Upper lobe of right lung (tissue), 1 donor: ENCODE data around the gene NUDT6. TPM values are rescaled to one million over a fixed set of nuclear protein-coding genes. Genes with fewer than 3 reads are reported as not detected.

Experiments
- ATAC-seq: fragments of 200-7000 bp; cut with Tn5 transposase; one replicate; pipeline ENCODE4 v1.9.1; 2020; ENCODE audit warnings: mild to moderate bottlenecking, moderate library complexity
- DNase-seq: peaks from one replicate; pipeline ENCODE4 v3.0.0-alpha.2; 2020
- H3K27ac ChIP-seq: fragments of 200-600 bp; one replicate; pipeline ENCODE4 v1.8.0; 2022
- H3K27me3 ChIP-seq: fragments of 200-600 bp; one replicate; pipeline ENCODE4 v1.8.0; 2022; ENCODE audit warnings: mild to moderate bottlenecking
- H3K36me3 ChIP-seq: fragments of 200-600 bp; one replicate; pipeline ENCODE4 v1.8.0; 2022
- H3K4me1 ChIP-seq: fragments of 200-600 bp; one replicate; pipeline ENCODE4 v1.8.0; 2022
- H3K4me3 ChIP-seq: fragments of 200-600 bp; one replicate; pipeline ENCODE4 v1.8.0; 2022; ENCODE audit warnings: mild to moderate bottlenecking
- H3K9me3 ChIP-seq: fragments of 200-600 bp; one replicate; pipeline ENCODE4 v1.8.0; 2022
- intact Hi-C: fragments of 100-400 bp; cut with DNase I; formaldehyde crosslinking; loops from one replicate; pipeline ENCODE4 v1.11.0; 2022
- long read RNA-seq: library from polyadenylated mRNA; unstranded; transcript quantifications from one replicate; pipeline ENCODE4 v2.0.0, GENCODE V29; 2021
- total RNA-seq: library from RNA; stranded (reverse); fragmentation: NEBNext Ultra II Directional; extraction: Animal tissue kit (Norgen Biotek cat#: 25700); gene quantifications from one replicate; pipeline ENCODE4 v1.2.1, GENCODE V29; 2021
- TF ChIP-seq, protein P1 (sequence below): fragments of 200-600 bp; IDR thresholded peaks from one replicate; pipeline ENCODE4 v1.8.0; 2022; ENCODE audit warnings: antibody characterized with exemption
- donor health status: DM: no; HTN: yes; CAD: no; lungs with severe emphysema.

NUDT6 gene, protein sequence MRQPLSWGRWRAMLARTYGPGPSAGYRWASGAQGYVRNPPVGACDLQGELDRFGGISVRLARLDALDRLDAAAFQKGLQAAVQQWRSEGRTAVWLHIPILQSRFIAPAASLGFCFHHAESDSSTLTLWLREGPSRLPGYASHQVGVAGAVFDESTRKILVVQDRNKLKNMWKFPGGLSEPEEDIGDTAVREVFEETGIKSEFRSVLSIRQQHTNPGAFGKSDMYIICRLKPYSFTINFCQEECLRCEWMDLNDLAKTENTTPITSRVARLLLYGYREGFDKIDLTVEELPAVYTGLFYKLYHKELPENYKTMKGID
- 3.8 TPM for total RNA-seq
- long read RNA-seq, partial matches to known transcripts, result 0 of 2 reads
- long read RNA-seq, other reads (novel, unspliced or antisense), result 0 of 2 reads

DNA sequence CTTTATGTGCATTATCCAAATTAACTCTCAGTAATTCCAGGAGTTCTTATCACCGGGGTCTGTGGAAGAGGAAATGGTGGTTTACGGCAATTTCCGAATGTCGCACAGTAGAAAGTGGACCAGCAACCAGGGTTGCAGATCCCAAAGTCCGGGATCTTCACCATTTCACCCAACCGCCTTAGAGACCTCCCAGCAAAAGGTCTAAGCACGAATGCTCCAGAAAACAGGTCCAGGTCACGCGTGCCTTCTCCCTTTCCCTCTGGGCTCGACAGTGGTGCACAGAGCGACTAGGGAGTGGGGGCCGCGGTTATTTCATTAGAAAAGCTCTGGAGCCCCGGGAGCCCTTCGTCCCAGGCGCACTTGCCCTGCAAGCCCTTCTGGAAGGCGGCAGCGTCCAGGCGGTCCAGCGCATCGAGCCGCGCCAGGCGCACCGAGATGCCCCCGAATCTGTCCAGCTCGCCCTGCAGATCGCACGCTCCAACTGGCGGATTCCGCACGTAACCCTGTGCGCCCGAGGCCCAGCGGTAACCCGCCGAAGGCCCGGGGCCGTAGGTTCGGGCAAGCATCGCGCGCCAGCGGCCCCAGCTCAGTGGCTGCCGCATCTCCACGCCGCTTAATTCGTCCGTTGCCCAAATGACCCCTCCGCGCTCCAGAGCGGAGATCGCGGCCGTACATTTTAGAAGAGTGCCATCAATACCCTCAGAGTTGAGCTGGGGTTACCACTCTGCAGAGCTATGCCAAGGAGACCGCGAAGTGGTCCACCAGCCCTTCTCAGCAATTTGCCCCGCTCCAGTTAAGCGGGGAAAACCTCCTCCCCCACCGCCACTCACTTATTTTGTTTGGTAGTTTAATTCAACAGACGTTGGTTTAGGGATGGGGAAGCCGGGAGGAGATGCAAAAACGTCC lies at the start of gene NUDT6:
NUDT6 (minus strand) TSS at position 627 of the 906 bp plus-strand sequence; CDS start at position 602, 25 bp downstream.
- peaks cover 14% of the 10 kb centered on the region for H3K4me1 ChIP-seq
- no peaks in the 10 kb centered on the region for H3K27me3 ChIP-seq
- TF ChIP-seq, protein P1, sequence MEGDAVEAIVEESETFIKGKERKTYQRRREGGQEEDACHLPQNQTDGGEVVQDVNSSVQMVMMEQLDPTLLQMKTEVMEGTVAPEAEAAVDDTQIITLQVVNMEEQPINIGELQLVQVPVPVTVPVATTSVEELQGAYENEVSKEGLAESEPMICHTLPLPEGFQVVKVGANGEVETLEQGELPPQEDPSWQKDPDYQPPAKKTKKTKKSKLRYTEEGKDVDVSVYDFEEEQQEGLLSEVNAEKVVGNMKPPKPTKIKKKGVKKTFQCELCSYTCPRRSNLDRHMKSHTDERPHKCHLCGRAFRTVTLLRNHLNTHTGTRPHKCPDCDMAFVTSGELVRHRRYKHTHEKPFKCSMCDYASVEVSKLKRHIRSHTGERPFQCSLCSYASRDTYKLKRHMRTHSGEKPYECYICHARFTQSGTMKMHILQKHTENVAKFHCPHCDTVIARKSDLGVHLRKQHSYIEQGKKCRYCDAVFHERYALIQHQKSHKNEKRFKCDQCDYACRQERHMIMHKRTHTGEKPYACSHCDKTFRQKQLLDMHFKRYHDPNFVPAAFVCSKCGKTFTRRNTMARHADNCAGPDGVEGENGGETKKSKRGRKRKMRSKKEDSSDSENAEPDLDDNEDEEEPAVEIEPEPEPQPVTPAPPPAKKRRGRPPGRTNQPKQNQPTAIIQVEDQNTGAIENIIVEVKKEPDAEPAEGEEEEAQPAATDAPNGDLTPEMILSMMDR, result no peak
- H3K27ac ChIP-seq, result peak within 1 kb of the TSS; percentile 79
- peak; percentile 82 for DNase-seq
- no peaks in the 10 kb centered on the region for H3K9me3 ChIP-seq
- peak; percentile 93 for ATAC-seq
- intact Hi-C loops, result no loop called here
- no peaks in the 10 kb centered on the region for H3K36me3 ChIP-seq
- H3K4me3 ChIP-seq, result peak within 1 kb of the TSS; percentile 80

DNA sequence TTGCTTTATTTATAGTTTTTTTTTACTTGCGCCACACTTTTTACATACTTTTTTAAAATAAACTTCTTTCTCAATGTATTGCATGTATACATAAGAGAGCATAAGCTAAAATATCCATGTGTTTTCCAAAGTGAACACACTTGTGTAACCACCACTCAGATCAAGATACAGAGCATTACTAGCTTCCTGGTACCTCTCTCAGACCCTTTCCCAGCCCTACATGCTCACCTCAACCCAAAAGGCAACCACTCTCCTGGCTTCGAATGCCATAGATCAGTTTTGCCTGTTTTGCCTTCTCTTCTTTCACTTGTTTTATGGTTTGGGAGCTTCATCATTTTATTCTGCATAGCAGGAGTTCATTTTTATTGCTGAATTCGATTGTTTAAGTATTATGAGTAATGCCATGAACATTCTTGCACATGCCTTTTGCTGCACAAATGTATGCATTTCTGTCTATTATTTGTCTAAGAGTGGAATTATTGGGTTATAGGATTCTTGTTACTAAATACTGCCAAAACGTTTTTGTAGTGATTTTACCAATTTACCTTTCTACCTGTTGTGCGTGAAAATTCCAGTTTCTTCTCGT lies 45.9 kb upstream of the NUDT6 start:
- Histone ChIP-seq H3K27me3 (no peaks in the 10 kb centered on the region), H3K9me3 (no peaks in the 10 kb centered on the region), H3K4me1 (no peaks in the 10 kb centered on the region), H3K27ac (no peak overlapping the region), H3K4me3 (no peak overlapping the region), H3K36me3 (no peaks in the 10 kb centered on the region)
- DNase-seq, result no peak
- no peak for ATAC-seq
- TF ChIP-seq, protein P1, result no peak
- intact Hi-C loops, result no loop called here

DNA sequence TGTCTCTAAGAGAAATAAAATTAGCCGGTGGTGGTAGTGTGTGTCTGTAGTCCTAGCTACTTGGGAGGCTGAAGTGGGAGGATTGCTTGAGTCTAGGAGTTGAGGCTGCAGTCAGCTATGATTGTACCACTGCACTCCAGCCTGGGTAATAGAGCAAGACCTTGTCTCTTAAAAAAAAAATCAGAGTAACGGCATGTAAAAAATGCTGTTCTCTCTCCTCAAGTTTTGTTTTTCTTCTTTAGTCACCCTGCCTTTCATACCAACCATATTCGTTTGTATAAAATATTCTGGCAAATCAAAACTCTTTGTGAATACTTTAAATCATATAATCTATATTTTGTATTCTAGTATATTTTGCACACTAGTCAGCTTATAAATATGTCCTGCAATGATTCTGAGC lies 44.8 kb upstream of the NUDT6 start:
- H3K36me3 ChIP-seq, result no peaks in the 10 kb centered on the region
- no peak for DNase-seq
- intact Hi-C loops, result no loop called here
- H3K9me3 ChIP-seq, result no peaks in the 10 kb centered on the region
- no peak overlapping the region for H3K27ac ChIP-seq
- H3K4me1 ChIP-seq, result no peaks in the 10 kb centered on the region
- H3K27me3 ChIP-seq, result no peaks in the 10 kb centered on the region
- no peak overlapping the region for H3K4me3 ChIP-seq
- TF ChIP-seq, protein P1, result no peak
- ATAC-seq, result no peak

DNA sequence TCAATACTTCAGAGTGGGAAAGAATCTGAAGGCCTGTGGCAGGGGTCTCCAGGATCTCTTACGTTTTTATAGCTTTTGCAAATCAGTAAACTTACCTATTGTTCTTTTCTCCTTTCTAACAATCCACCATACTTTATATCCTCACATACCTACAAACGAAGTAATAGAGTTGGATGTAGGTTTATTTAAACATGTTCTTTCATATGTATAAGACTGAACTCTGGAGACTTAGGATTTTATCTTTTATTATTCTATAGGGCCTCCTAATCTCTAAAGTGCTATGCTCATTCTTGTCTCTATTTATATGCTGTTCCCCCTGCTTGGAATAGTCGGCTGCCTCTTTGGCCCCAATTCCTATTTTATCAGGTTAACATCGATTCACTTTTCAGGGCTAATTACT lies 43.8 kb upstream of the NUDT6 start:
- TF ChIP-seq, protein P1, result no peak
- no peak for ATAC-seq
- no peaks in the 10 kb centered on the region for H3K4me1 ChIP-seq
- intact Hi-C loops, result no loop called here
- H3K27ac ChIP-seq, result no peak overlapping the region
- no peaks in the 10 kb centered on the region for H3K9me3 ChIP-seq
- no peaks in the 10 kb centered on the region for H3K27me3 ChIP-seq
- H3K4me3 ChIP-seq, result no peak overlapping the region
- no peaks in the 10 kb centered on the region for H3K36me3 ChIP-seq
- no peak for DNase-seq

DNA sequence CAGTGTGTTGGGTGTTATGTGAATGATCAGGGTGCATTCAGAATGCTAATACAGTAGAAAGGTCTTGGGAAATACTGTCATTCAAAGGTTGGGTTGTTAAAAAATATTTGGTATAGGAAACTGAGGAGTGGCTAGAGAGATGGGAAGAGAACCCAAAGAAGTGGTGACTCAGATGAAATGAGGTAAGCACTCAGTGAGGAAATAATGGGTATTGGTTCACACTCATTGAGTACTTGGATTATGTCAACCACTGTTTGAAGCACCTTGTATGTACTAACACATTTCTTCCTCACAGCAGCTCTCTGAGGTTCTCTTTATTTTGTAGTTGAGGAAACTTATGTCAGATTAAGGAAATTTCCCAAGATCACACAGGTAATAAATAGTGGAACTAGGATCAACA lies 40.8 kb upstream of the NUDT6 start:
- TF ChIP-seq, protein P1, result no peak
- Histone ChIP-seq H3K27ac (no peak overlapping the region), H3K36me3 (no peaks in the 10 kb centered on the region), H3K4me3 (no peak overlapping the region), H3K27me3 (no peaks in the 10 kb centered on the region), H3K9me3 (no peaks in the 10 kb centered on the region), H3K4me1 (no peaks in the 10 kb centered on the region)
- ATAC-seq, result peak; percentile 72
- intact Hi-C loops, result no loop called here
- DNase-seq, result no peak
